Gastroesophageal sphincter (tissue), 3 donors: ENCODE results near the gene B3GNT8.
A peak's percentile ranks its signal among the peaks of the same experiment; 100 is the strongest.

Experiments used
- CTCF ChIP-seq, 4 experiments: fragments of 200-600 bp in 2 of 4; fragments of 450-650 bp in 2 of 4; sonication (generic) in 1 of 4; IDR thresholded peaks; one replicate each; pipeline ENCODE4 v1.5.1; 2017 to 2019; ENCODE audit warnings: antibody characterized with exemption in 4 of 4, mild to moderate bottlenecking in 2 of 4, moderate library complexity in 2 of 4
- EP300 ChIP-seq: sonication (generic); formaldehyde crosslinking; IDR thresholded peaks from one replicate; pipeline ENCODE4 v1.6.1; 2017; ENCODE audit warnings: antibody characterized with exemption, mild to moderate bottlenecking
- POLR2A ChIP-seq, 2 donors: fragments of 450-650 bp; IDR thresholded peaks; one replicate each; pipeline ENCODE4 v1.6.1; 2017; ENCODE audit warnings: antibody characterized with exemption in 2 of 2, mild to moderate bottlenecking in 2 of 2, moderate library complexity in 1 of 2
- POLR2AphosphoS5 ChIP-seq: sonication (generic); formaldehyde crosslinking; IDR thresholded peaks from one replicate; pipeline ENCODE4 v1.6.1; 2017; ENCODE audit warnings: antibody characterized with exemption

GRCh38 chr19:41397086-41398049, 29.8 kb downstream of the B3GNT8 start, which contains the start of the genes BCKDHA and EXOSC5:
- TF ChIP-seq CTCF (IDR thresholded peaks at IDR 0.05) = peak in 2 of 4 experiments; percentile 13 to 21
- peak; percentile 73 for TF ChIP-seq POLR2AphosphoS5
- peak; percentile 36 to 62 for TF ChIP-seq POLR2A (IDR thresholded peaks at IDR 0.05)
- TF ChIP-seq EP300 = no peak
